ENCODE results near the gene E2F1.

E2F1 gene

GRCh38 chr20:33659341-33660034 lies 26.7 kb downstream of the E2F1 start:
- Histone ChIP-seq H3K4me1 (ENCODE audit: low read length) (peaks cover 12% of the 10 kb centered on the region), H3K9ac (ENCODE audit: low read length) (no peak overlapping the region), H3F3A (ENCODE audit: insufficient read depth, low read length) (peaks cover 3% of the 10 kb centered on the region; the same call in 1 of the 2 replicates), H3K36me3 (replicated peaks; ENCODE audit: insufficient read depth, low read length) (no peaks in the 10 kb centered on the region), H3K27me3 (replicated peaks; ENCODE audit: insufficient read depth, low read length) (no peaks in the 10 kb centered on the region), H3K4me3 (ENCODE audit: low read length) (no peak overlapping the region), H3K9me3 (replicated peaks; ENCODE audit: insufficient read depth, low read length) (no peaks in the 10 kb centered on the region), H3K27ac (ENCODE audit: low read length) (no peak overlapping the region), H3K4me2 (ENCODE audit: low read depth, low read length) (no peak overlapping the region), H3K79me2 (ENCODE audit: low read length) (no peaks in the 10 kb centered on the region; the same call in 1 of the 2 replicates), H3K9me2 (replicated peaks; ENCODE audit: insufficient read depth, low read length) (no peaks in the 10 kb centered on the region), H4K20me1 (ENCODE audit: insufficient read depth, low read length) (no peaks in the 10 kb centered on the region), H2AFZ (ENCODE audit: low read length) (no peak overlapping the region)
- no peak for DNase-seq
- no peak for TF ChIP-seq CTCF (IDR thresholded peaks at IDR 0.05; ENCODE audit: low read length)
- no peak for TF ChIP-seq EZH2phosphoT487 (IDR thresholded peaks at IDR 0.05; ENCODE audit: low read length)

GRCh38 chr20:33658929-33659328 lies 27.3 kb downstream of the E2F1 start:
- H3K36me3 ChIP-seq (replicated peaks; ENCODE audit: insufficient read depth, low read length): no peaks in the 10 kb centered on the region
- no peak for DNase-seq
- no peak overlapping the region for H3K27ac ChIP-seq (ENCODE audit: low read length)

GRCh38 chr20:33658510-33658909 lies 27.7 kb downstream of the E2F1 start:
- Histone ChIP-seq H3K36me3 (replicated peaks; ENCODE audit: insufficient read depth, low read length) (no peaks in the 10 kb centered on the region), H3K79me2 (ENCODE audit: low read length) (no peaks in the 10 kb centered on the region), H3F3A (ENCODE audit: insufficient read depth, low read length) (no peaks in the 10 kb centered on the region), H3K9me3 (replicated peaks; ENCODE audit: insufficient read depth, low read length) (no peaks in the 10 kb centered on the region), H3K4me1 (ENCODE audit: low read length) (peaks cover 8% of the 10 kb centered on the region; the same call in 1 of the 2 replicates), H3K9me2 (replicated peaks; ENCODE audit: insufficient read depth, low read length) (no peaks in the 10 kb centered on the region), H4K20me1 (ENCODE audit: insufficient read depth, low read length) (no peaks in the 10 kb centered on the region), H2AFZ (ENCODE audit: low read length) (no peak overlapping the region), H3K9ac (ENCODE audit: low read length) (no peak overlapping the region), H3K27me3 (replicated peaks; ENCODE audit: insufficient read depth, low read length) (no peaks in the 10 kb centered on the region), H3K4me3 (ENCODE audit: low read length) (no peak overlapping the region), H3K4me2 (ENCODE audit: low read depth, low read length) (no peak overlapping the region), H3K27ac (ENCODE audit: low read length) (no peak overlapping the region)
- no peak for TF ChIP-seq EZH2 (optimal IDR thresholded peaks at IDR 0.05; ENCODE audit: low read depth, low read length)
- no peak for TF ChIP-seq CTCF (IDR thresholded peaks at IDR 0.05; ENCODE audit: low read length)
- TF ChIP-seq EZH2phosphoT487 (IDR thresholded peaks at IDR 0.05; ENCODE audit: low read length): no peak
- DNase-seq: no peak

More at GRCh38 chr20:33658929-33659328, 27.3 kb downstream of the E2F1 start:
- Histone ChIP-seq H3F3A (ENCODE audit: insufficient read depth, low read length) (no peaks in the 10 kb centered on the region), H3K9me3 (replicated peaks; ENCODE audit: insufficient read depth, low read length) (no peaks in the 10 kb centered on the region), H3K27me3 (replicated peaks; ENCODE audit: insufficient read depth, low read length) (no peaks in the 10 kb centered on the region), H3K4me1 (ENCODE audit: low read length) (peaks cover 10% of the 10 kb centered on the region; the same call in 1 of the 2 replicates), H3K9me2 (replicated peaks; ENCODE audit: insufficient read depth, low read length) (no peaks in the 10 kb centered on the region), H3K4me2 (ENCODE audit: low read depth, low read length) (no peak overlapping the region), H3K79me2 (ENCODE audit: low read length) (no peaks in the 10 kb centered on the region), H3K4me3 (ENCODE audit: low read length) (no peak overlapping the region), H2AFZ (ENCODE audit: low read length) (no peak overlapping the region), H3K9ac (ENCODE audit: low read length) (no peak overlapping the region), H4K20me1 (ENCODE audit: insufficient read depth, low read length) (no peaks in the 10 kb centered on the region)
- TF ChIP-seq CTCF (IDR thresholded peaks at IDR 0.05; ENCODE audit: low read length) (no peak), EZH2phosphoT487 (IDR thresholded peaks at IDR 0.05; ENCODE audit: low read length) (no peak), EZH2 (optimal IDR thresholded peaks at IDR 0.05; ENCODE audit: low read depth, low read length) (no peak)
